ENCODE measurements around the gene CEACAM3. TPM values are rescaled to one million over a fixed set of nuclear protein-coding genes. Genes with fewer than 3 reads are reported as not detected.

CEACAM3 gene
- total and polyA plus RNA-seq, 9 of the 15 experiments (the other 6 are each of a cell fraction or from before 2014, with no cell fraction given): not detected

DNA sequence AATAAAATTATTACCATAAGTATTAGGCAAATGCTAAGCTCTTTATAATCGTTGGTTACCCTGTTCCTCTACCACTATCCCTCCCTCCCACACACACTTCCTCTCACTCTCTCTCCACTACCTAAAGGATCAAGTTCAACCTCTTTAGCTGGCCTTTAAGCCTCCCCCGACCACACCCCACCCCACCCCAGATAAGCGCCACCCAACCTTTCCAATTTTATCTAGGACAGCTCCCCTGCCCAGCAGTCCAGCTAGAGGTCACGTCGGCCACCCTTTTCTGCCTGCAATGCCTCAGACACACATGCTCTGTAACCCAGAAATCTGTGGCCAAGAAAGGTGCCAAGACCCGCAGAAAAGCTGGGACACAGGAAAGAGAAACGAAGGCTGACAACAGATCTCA, 47.0 kb downstream of the CEACAM3 start (continued):
- TF ChIP-seq BMI1 (IDR thresholded peaks at IDR 0.05; ENCODE audit: low read length) (no peak), NCOR1 (IDR thresholded peaks at IDR 0.05) (peak; percentile 40; the same call in 1 of the 2 replicates), RBM15 (IDR thresholded peaks at IDR 0.05; ENCODE audit: insufficient read depth, low read length) (no peak), FOS (IDR thresholded peaks at IDR 0.05; ENCODE audit: extremely low read depth, insufficient read length) (no peak), JUN (IDR thresholded peaks at IDR 0.05; ENCODE audit: borderline replicate concordance, low read depth, low read length) (no peak), JUN (CRISPR knock-in tag; IDR thresholded peaks at IDR 0.05; ENCODE audit: borderline replicate concordance) (no peak), GATAD2A (IDR thresholded peaks at IDR 0.05) (0 out of 2 replicates have a peak, but pooled peaks have one; percentile 49), CREM (IDR thresholded peaks at IDR 0.05; ENCODE audit: low read depth) (0 out of 2 replicates have a peak, but pooled peaks have one; percentile 42), NR2C1 (IDR thresholded peaks at IDR 0.05) (peak; percentile 39; the same call in 1 of the 2 replicates), NR2C1 (tag; IDR thresholded peaks at IDR 0.05) (0 out of 2 replicates have a peak, but pooled peaks have one; percentile 6), ESRRA (IDR thresholded peaks at IDR 0.05; ENCODE audit: borderline replicate concordance, low read depth) (0 out of 2 replicates have a peak, but pooled peaks have one; percentile 22), NBN (IDR thresholded peaks at IDR 0.05; ENCODE audit: low read depth) (peak; percentile 66; the same call in 1 of the 2 replicates), TOE1 (IDR thresholded peaks at IDR 0.05; ENCODE audit: borderline replicate concordance) (0 out of 2 replicates have a peak, but pooled peaks have one; percentile 15), TOE1 (CRISPR knock-in tag; IDR thresholded peaks at IDR 0.05; ENCODE audit: borderline replicate concordance, low read depth) (no peak), HDAC1 (IDR thresholded peaks at IDR 0.05) (peak; percentile 19 to 68; a peak in 2 of 4 replicates)
- TF ChIP-seq, protein P1, sequence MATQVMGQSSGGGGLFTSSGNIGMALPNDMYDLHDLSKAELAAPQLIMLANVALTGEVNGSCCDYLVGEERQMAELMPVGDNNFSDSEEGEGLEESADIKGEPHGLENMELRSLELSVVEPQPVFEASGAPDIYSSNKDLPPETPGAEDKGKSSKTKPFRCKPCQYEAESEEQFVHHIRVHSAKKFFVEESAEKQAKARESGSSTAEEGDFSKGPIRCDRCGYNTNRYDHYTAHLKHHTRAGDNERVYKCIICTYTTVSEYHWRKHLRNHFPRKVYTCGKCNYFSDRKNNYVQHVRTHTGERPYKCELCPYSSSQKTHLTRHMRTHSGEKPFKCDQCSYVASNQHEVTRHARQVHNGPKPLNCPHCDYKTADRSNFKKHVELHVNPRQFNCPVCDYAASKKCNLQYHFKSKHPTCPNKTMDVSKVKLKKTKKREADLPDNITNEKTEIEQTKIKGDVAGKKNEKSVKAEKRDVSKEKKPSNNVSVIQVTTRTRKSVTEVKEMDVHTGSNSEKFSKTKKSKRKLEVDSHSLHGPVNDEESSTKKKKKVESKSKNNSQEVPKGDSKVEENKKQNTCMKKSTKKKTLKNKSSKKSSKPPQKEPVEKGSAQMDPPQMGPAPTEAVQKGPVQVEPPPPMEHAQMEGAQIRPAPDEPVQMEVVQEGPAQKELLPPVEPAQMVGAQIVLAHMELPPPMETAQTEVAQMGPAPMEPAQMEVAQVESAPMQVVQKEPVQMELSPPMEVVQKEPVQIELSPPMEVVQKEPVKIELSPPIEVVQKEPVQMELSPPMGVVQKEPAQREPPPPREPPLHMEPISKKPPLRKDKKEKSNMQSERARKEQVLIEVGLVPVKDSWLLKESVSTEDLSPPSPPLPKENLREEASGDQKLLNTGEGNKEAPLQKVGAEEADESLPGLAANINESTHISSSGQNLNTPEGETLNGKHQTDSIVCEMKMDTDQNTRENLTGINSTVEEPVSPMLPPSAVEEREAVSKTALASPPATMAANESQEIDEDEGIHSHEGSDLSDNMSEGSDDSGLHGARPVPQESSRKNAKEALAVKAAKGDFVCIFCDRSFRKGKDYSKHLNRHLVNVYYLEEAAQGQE (IDR thresholded peaks at IDR 0.05; ENCODE audit: borderline replicate concordance): peak; percentile 8; the same call in 1 of the 2 replicates
- TF ChIP-seq, protein P1 (CRISPR knock-in tag; IDR thresholded peaks at IDR 0.05; ENCODE audit: low read depth): no peak
- TF ChIP-seq, protein P2, sequence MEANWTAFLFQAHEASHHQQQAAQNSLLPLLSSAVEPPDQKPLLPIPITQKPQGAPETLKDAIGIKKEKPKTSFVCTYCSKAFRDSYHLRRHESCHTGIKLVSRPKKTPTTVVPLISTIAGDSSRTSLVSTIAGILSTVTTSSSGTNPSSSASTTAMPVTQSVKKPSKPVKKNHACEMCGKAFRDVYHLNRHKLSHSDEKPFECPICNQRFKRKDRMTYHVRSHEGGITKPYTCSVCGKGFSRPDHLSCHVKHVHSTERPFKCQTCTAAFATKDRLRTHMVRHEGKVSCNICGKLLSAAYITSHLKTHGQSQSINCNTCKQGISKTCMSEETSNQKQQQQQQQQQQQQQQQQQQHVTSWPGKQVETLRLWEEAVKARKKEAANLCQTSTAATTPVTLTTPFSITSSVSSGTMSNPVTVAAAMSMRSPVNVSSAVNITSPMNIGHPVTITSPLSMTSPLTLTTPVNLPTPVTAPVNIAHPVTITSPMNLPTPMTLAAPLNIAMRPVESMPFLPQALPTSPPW (CRISPR knock-in tag; IDR thresholded peaks at IDR 0.05): peak; percentile 56; the same call in 1 of the 2 replicates

Measured in K562 (cell line).